Body of pancreas (tissue), 4 donors: Measurements from ENCODE around the gene KIF24. TPM values are rescaled to one million over a fixed set of nuclear protein-coding genes. Genes with fewer than 3 reads are reported as not detected.
"Not testable (repeated sequence)": the region's sequence is repeated elsewhere in the genome, so short reads cannot be mapped to it uniquely, and the experiment has no call there.

Experiments used
- ATAC-seq: fragments of 150-250 bp; one replicate; pipeline ENCODE4 v1.9.1; 2016
- DNase-seq, 4 donors: peaks; one replicate each; pipeline ENCODE4 v3.0.0-alpha.2; 2019
- H3K27ac ChIP-seq, 4 donors: fragments of 200-600 bp; sonication (generic); 1 replicate in 3 of 4; 2 replicates in 1 of 4; pipeline versions ENCODE4 v1.5.1 to v1.6.1; 2016 to 2019; ENCODE audit warnings: mild to moderate bottlenecking in 1 of 4, mixed read lengths in 1 of 4, moderate library complexity in 1 of 4
- H3K27me3 ChIP-seq, 2 donors: fragments of 200-600 bp; sonication (generic); one replicate each; pipeline ENCODE4 v1.6.0; 2016; ENCODE audit warnings: mild to moderate bottlenecking in 1 of 2
- H3K36me3 ChIP-seq, 2 donors: fragments of 200-600 bp; sonication (generic); replicated peaks in 1 of 2; 2 replicates each; pipeline ENCODE4 v1.5.1; 2016; ENCODE audit warnings: low read depth in 2 of 2; ENCODE audit not compliant: insufficient read depth in 1 of 2
- H3K4me1 ChIP-seq: fragments of 200-600 bp; sonication (generic); one replicate; pipeline ENCODE4 v1.6.0; 2016
- H3K4me3 ChIP-seq, 2 donors: fragments of 200-600 bp; sonication (generic); 1 replicate in 1 of 2; 2 replicates in 1 of 2; pipeline ENCODE4 v1.5.1; 2016 to 2019
- H3K9me3 ChIP-seq, 3 donors: fragments of 200-600 bp; sonication (generic); 1 replicate in 2 of 3; 2 replicates in 1 of 3; pipeline ENCODE4 v1.5.1; 2016
- POLR2A ChIP-seq, 3 donors: fragments of 450-650 bp; IDR thresholded peaks; one replicate each; pipeline ENCODE4 v1.6.1; 2016; ENCODE audit warnings: antibody characterized with exemption in 3 of 3, mild to moderate bottlenecking in 2 of 3
- WGBS, 2 donors: methylation state at CpG; one replicate each; pipeline ENCODE4 v1.1.5; 2017; 5-methylcytosine and 5-hydroxymethylcytosine counted together
- intact Hi-C: fragments of 100-400 bp; cut with DNase I; formaldehyde crosslinking; loops from one replicate; pipeline ENCODE4 v1.15.1; 2023
- total RNA-seq, 2 donors: library from RNA; depleted of rRNA; stranded (reverse); fragments of >200 nt; gene quantifications; one replicate each; pipeline ENCODE4 v1.1.0, GENCODE V29; 2016
- TF ChIP-seq, protein P1 (sequence below), 7 experiments: fragments of 450-650 bp in 4 of 7; fragments of 200-600 bp in 3 of 7; sonication (generic) in 3 of 7; IDR thresholded peaks; one replicate each; pipeline ENCODE4 v1.5.1; 2016 to 2019; ENCODE audit warnings: antibody characterized with exemption in 7 of 7

The KIF24 gene
- total RNA-seq, 2 donors from 2014 or later = 0.26 to 0.33 TPM

DNA sequence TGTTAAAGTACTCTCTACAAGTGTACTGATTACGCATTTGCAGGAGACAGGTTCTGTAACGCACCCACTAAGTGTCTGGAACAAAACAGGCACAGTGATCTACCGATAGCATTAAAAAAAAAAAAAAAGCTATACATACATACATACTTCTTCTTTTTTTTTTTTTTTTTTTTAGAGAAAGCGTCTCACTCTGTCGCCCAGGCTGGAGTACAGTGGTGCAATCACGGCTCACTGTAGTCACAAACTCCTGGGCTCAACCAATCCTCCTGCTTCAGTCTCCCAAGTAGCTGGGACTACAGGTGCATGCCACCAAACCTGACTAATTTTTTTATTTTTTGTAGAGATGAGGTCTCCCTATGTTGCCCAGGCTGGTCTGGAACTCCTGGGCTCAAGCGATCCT is 7.6 kb downstream of the KIF24 start:
- no peaks in the 10 kb centered on the region for H3K9me3 ChIP-seq
- H3K27ac ChIP-seq = no peak overlapping the region
- no peaks in the 10 kb centered on the region for H3K27me3 ChIP-seq
- no peak for ATAC-seq
- H3K36me3 ChIP-seq = no peaks in the 10 kb centered on the region
- no peak overlapping the region for H3K4me3 ChIP-seq
- 89 to 95% methylated on average over 7 of the region's 7 CpGs for WGBS, 2 donors
- DNase-seq = no peak
- intact Hi-C loops = no loop called here
- H3K4me1 ChIP-seq = no peaks in the 10 kb centered on the region
- TF ChIP-seq POLR2A (IDR thresholded peaks at IDR 0.05) = no peak
- TF ChIP-seq, protein P1, sequence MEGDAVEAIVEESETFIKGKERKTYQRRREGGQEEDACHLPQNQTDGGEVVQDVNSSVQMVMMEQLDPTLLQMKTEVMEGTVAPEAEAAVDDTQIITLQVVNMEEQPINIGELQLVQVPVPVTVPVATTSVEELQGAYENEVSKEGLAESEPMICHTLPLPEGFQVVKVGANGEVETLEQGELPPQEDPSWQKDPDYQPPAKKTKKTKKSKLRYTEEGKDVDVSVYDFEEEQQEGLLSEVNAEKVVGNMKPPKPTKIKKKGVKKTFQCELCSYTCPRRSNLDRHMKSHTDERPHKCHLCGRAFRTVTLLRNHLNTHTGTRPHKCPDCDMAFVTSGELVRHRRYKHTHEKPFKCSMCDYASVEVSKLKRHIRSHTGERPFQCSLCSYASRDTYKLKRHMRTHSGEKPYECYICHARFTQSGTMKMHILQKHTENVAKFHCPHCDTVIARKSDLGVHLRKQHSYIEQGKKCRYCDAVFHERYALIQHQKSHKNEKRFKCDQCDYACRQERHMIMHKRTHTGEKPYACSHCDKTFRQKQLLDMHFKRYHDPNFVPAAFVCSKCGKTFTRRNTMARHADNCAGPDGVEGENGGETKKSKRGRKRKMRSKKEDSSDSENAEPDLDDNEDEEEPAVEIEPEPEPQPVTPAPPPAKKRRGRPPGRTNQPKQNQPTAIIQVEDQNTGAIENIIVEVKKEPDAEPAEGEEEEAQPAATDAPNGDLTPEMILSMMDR (IDR thresholded peaks at IDR 0.05) = no peak

DNA sequence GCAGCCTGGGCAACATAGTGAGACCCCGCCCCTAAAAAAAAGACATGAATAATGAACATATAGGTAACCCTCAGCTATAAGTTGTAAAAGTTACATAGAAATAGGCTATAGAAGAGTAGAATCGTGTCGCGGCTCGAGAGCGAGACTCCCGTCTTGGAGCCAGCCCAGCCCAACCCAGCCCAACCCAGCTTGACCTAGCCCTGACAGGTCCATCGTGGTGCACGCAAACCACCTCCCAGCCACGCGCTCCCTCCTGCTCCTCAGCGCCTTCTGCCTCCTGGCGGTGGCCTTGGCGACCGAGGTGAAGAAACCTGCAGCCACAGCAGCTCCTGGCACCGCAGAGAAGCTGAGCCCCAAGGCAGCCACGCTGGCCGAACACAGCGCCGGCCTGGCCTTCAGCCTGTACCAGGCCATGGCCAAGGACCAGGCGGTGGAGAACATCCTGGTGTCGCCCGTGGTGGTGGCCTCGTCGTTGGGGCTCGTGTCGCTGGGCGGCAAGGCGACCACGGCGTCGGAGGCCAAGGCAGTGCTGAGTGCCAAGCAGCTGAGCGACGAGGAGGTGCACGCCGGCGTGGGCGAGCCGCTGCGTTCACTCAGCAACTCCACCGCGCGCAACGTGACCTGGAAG is 10.8 kb downstream of the KIF24 start:
- TF ChIP-seq, protein P1 (IDR thresholded peaks at IDR 0.05) = no peak
- TF ChIP-seq POLR2A (IDR thresholded peaks at IDR 0.05) = no peak
- DNase-seq (no peak), ATAC-seq (no peak)
- H3K27me3 ChIP-seq = no peaks in the 10 kb centered on the region
- no peaks in the 10 kb centered on the region for H3K9me3 ChIP-seq
- 93% methylated on average over 13 to 40 of the region's 44 CpGs for WGBS, 2 donors
- intact Hi-C loops = no loop called here
- no peak overlapping the region for H3K27ac ChIP-seq
- H3K4me3 ChIP-seq = no peak overlapping the region
- H3K36me3 ChIP-seq = no peaks in the 10 kb centered on the region
- no peaks in the 10 kb centered on the region for H3K4me1 ChIP-seq

GRCh38 chr9:34317436-34317835 is 11.6 kb downstream of the KIF24 start:
- Histone ChIP-seq H3K36me3 (no peaks in the 10 kb centered on the region), H3K9me3 (no peaks in the 10 kb centered on the region), H3K4me3 (no peak overlapping the region), H3K27ac (no peak overlapping the region), H3K27me3 (no peaks in the 10 kb centered on the region), H3K4me1 (no peaks in the 10 kb centered on the region)
- intact Hi-C loops = no loop called here
- WGBS, 2 donors = 73 to 78% methylated on average over 2 of the region's 2 CpGs
- DNase-seq = no peak
- no peak for TF ChIP-seq POLR2A (IDR thresholded peaks at IDR 0.05)
- TF ChIP-seq, protein P1 (IDR thresholded peaks at IDR 0.05) = no peak
- ATAC-seq = no peak

GRCh38 chr9:34311499-34312185 is 17.4 kb downstream of the KIF24 start:
- TF ChIP-seq, protein P1 (IDR thresholded peaks at IDR 0.05) = no peak
- TF ChIP-seq POLR2A (IDR thresholded peaks at IDR 0.05) = no peak
- H3K4me1 ChIP-seq = no peaks in the 10 kb centered on the region
- H3K9me3 ChIP-seq = no peaks in the 10 kb centered on the region
- no peak overlapping the region for H3K4me3 ChIP-seq
- no peak for ATAC-seq
- H3K27me3 ChIP-seq = no peaks in the 10 kb centered on the region
- no peak overlapping the region for H3K27ac ChIP-seq
- DNase-seq = no peak
- no peaks in the 10 kb centered on the region for H3K36me3 ChIP-seq
- intact Hi-C loops = no loop called here
- WGBS, 2 donors = 68 to 80% methylated on average over 6 of the region's 6 CpGs

GRCh38 chr9:34310215-34310614 is 18.9 kb downstream of the KIF24 start:
- Histone ChIP-seq H3K36me3 (no peaks in the 10 kb centered on the region), H3K4me3 (no peak overlapping the region), H3K27ac (no peak overlapping the region), H3K27me3 (no peaks in the 10 kb centered on the region), H3K9me3 (no peaks in the 10 kb centered on the region), H3K4me1 (no peaks in the 10 kb centered on the region)
- 86 to 93% methylated on average over 1 of the region's 1 CpG for WGBS, 2 donors
- intact Hi-C loops = no loop called here
- DNase-seq = no peak
- ATAC-seq = no peak
- TF ChIP-seq, protein P1 (IDR thresholded peaks at IDR 0.05) = no peak
- no peak for TF ChIP-seq POLR2A (IDR thresholded peaks at IDR 0.05)

- DNase-seq, H3K9me3 ChIP-seq, intact Hi-C loops, H3K27me3 ChIP-seq, ATAC-seq, H3K36me3 ChIP-seq, H3K4me1 ChIP-seq, H3K27ac ChIP-seq, H3K4me3 ChIP-seq: not testable (repeated sequence)
- 97% methylated on average over 3 of the region's 3 CpGs for WGBS, 2 donors
These were observed 20.8 kb downstream of the KIF24 start for GRCh38 chr9:34308316-34308715.

GRCh38 chr9:34301064-34301463 is 28.0 kb downstream of the KIF24 start:
- WGBS, 2 donors = 65 to 68% methylated on average over 7 of the region's 7 CpGs
- ATAC-seq, intact Hi-C loops: not testable (repeated sequence)

More at GRCh38 chr9:34301064-34301463, 28.0 kb downstream of the KIF24 start:
- not testable (repeated sequence) for H3K36me3 ChIP-seq, H3K4me1 ChIP-seq, DNase-seq, H3K27ac ChIP-seq, H3K4me3 ChIP-seq, H3K9me3 ChIP-seq, H3K27me3 ChIP-seq
